Mesenchymal stem cell (in vitro differentiated cells and primary cell): ENCODE results near the gene TSPAN2.

Experiments
- DNase-seq: peaks from one replicate; pipeline ENCODE4 v3.0.0-alpha.2; 2013
- H2AFZ ChIP-seq: one replicate; pipeline ENCODE4 v1.6.1; 2013; ENCODE audit warnings: low read depth, mild to moderate bottlenecking, control low read depth, inconsistent platforms, low read length, moderate library complexity
- H2AK5ac ChIP-seq: 2 replicates; pipeline ENCODE4 v1.6.1; 2013; ENCODE audit warnings: low read length, moderate library complexity, mild to moderate bottlenecking, inconsistent platforms; ENCODE audit not compliant: severe bottlenecking
- H2BK120ac ChIP-seq: one replicate; pipeline ENCODE4 v1.6.1; 2013; ENCODE audit warnings: low read depth, mild to moderate bottlenecking, inconsistent platforms, low read length, moderate library complexity
- H2BK12ac ChIP-seq, 2 experiments: one replicate each; pipeline ENCODE4 v1.6.1; 2013; ENCODE audit warnings: inconsistent platforms in 2 of 2, low read length in 2 of 2, mild to moderate bottlenecking in 2 of 2, moderate library complexity in 2 of 2, control low read depth in 1 of 2
- H2BK15ac ChIP-seq: one replicate; pipeline ENCODE4 v1.6.1; 2013; ENCODE audit warnings: mild to moderate bottlenecking, low read depth, inconsistent platforms; ENCODE audit not compliant: poor library complexity, severe bottlenecking
- H2BK5ac ChIP-seq: 2 replicates; pipeline ENCODE4 v1.6.1; 2013; ENCODE audit warnings: low read depth, mild to moderate bottlenecking, low read length, control low read depth, inconsistent platforms; ENCODE audit not compliant: poor library complexity, severe bottlenecking
- H3K14ac ChIP-seq, 2 experiments: one replicate each; pipeline ENCODE4 v1.6.1; 2013; ENCODE audit warnings: inconsistent platforms in 2 of 2, low read length in 2 of 2, control low read depth in 1 of 2, mild to moderate bottlenecking in 1 of 2, moderate library complexity in 1 of 2
- H3K18ac ChIP-seq, 2 experiments: one replicate each; pipeline ENCODE4 v1.6.1; 2013; ENCODE audit warnings: inconsistent platforms in 2 of 2, low read length in 2 of 2, control low read depth in 1 of 2, low read depth in 1 of 2, mild to moderate bottlenecking in 1 of 2
- H3K23ac ChIP-seq, 2 experiments: one replicate each; pipeline ENCODE4 v1.6.1; 2013; ENCODE audit warnings: inconsistent platforms in 2 of 2, low read length in 2 of 2, mild to moderate bottlenecking in 2 of 2, moderate library complexity in 2 of 2, control low read depth in 1 of 2
- H3K27ac ChIP-seq: 2 replicates; pipeline ENCODE4 v1.5.1; 2013; ENCODE audit warnings: mild to moderate bottlenecking, moderate library complexity, low read length, control low read depth, inconsistent platforms; ENCODE audit not compliant: poor library complexity, severe bottlenecking
- H3K27me3 ChIP-seq, 2 experiments: 2 replicates each; pipeline versions ENCODE4 v1.6.1 to v1.7.0; 2013; ENCODE audit warnings: low read length in 2 of 2, mild to moderate bottlenecking in 2 of 2, moderate library complexity in 2 of 2, control low read depth in 1 of 2, inconsistent platforms in 1 of 2; ENCODE audit not compliant: control insufficient read depth in 1 of 2, insufficient read depth in 1 of 2
- H3K36me3 ChIP-seq, 2 experiments: 2 replicates each; pipeline versions ENCODE4 v1.6.1 to v1.7.0; 2013; ENCODE audit warnings: low read length in 2 of 2, control low read depth in 1 of 2, inconsistent platforms in 1 of 2, low read depth in 1 of 2, mild to moderate bottlenecking in 1 of 2; ENCODE audit not compliant: insufficient read depth in 2 of 2, control insufficient read depth in 1 of 2
- H3K4ac ChIP-seq, 2 experiments: one replicate each; pipeline ENCODE4 v1.6.1; 2013; ENCODE audit warnings: inconsistent platforms in 2 of 2, low read length in 2 of 2, mild to moderate bottlenecking in 2 of 2, moderate library complexity in 2 of 2, control low read depth in 1 of 2, low read depth in 1 of 2
- H3K4me1 ChIP-seq: 2 replicates; pipeline ENCODE4 v1.6.1; 2013; ENCODE audit warnings: low read depth, low read length, control low read depth; ENCODE audit not compliant: control insufficient read depth, insufficient read depth
- H3K4me2 ChIP-seq: 2 replicates; pipeline ENCODE4 v1.6.1; 2013; ENCODE audit warnings: low read length, mild to moderate bottlenecking, inconsistent platforms; ENCODE audit not compliant: poor library complexity, severe bottlenecking
- H3K4me3 ChIP-seq, 2 experiments: 2 replicates each; pipeline versions ENCODE4 v1.5.1 to v1.7.0; 2013; ENCODE audit warnings: low read length in 2 of 2, mild to moderate bottlenecking in 2 of 2, control low read depth in 1 of 2, low read depth in 1 of 2; ENCODE audit not compliant: insufficient read depth in 1 of 2
- H3K79me1 ChIP-seq: replicated peaks from 2 replicates; pipeline ENCODE4 v1.6.1; 2013; ENCODE audit warnings: mild to moderate bottlenecking, control low read depth, low read length, inconsistent platforms; ENCODE audit not compliant: poor library complexity, severe bottlenecking
- H3K9ac ChIP-seq: 2 replicates; pipeline ENCODE4 v1.7.0; 2013; ENCODE audit warnings: mild to moderate bottlenecking, low read length, moderate library complexity
- H3K9me3 ChIP-seq: 2 replicates; pipeline ENCODE4 v1.7.0; 2013; ENCODE audit warnings: mild to moderate bottlenecking, low read length; ENCODE audit not compliant: control insufficient read depth
- H4K8ac ChIP-seq: one replicate; pipeline ENCODE4 v1.6.1; 2013; ENCODE audit warnings: inconsistent platforms, mild to moderate bottlenecking, low read length, moderate library complexity
- H4K91ac ChIP-seq: one replicate; pipeline ENCODE4 v1.6.1; 2013; ENCODE audit warnings: mild to moderate bottlenecking, low read length, inconsistent platforms
- WGBS: methylation state at CpG from one replicate; pipeline ENCODE4 v1.1.7; 2013; ENCODE audit warnings: mixed read lengths; 5-methylcytosine and 5-hydroxymethylcytosine counted together

TSPAN2 gene

DNA sequence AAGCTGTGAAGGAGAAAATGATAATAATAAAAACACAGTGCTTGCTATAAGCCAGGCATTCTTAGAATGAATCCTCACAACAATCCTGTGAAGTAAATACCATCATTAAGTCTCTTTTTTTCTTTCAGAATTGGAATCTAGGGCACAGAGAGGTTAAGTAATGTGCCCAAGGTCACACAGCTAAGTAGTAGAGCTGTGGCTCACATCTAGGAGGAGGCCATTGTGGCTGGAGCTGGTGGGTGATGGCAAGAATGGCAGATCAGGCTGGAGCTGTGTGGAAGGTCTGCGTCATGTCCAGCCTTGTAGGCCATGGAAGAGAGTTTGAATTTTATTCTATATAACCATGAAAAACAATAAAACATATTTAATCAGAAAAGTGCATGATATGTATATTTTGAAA is 38.2 kb upstream of the TSPAN2 start:
- H4K8ac ChIP-seq: no peak overlapping the region
- no peak overlapping the region for H3K9ac ChIP-seq
- H3K36me3 ChIP-seq: no peaks in the 10 kb centered on the region
- no peak overlapping the region for H3K23ac ChIP-seq
- H3K4me3 ChIP-seq: no peak overlapping the region
- no peak overlapping the region for H2BK15ac ChIP-seq
- no CpG with 5 or more reads among the region's 1 CpG for WGBS
- peaks cover 22% of the 10 kb centered on the region for H3K9me3 ChIP-seq
- H3K14ac ChIP-seq: no peak overlapping the region
- peak overlapping the region; percentile 53 for H2AK5ac ChIP-seq
- H3K27me3 ChIP-seq: no peaks in the 10 kb centered on the region
- no peak overlapping the region for H2BK12ac ChIP-seq
- no peak for DNase-seq
- no peak overlapping the region for H3K4ac ChIP-seq
- H3K18ac ChIP-seq: no peak overlapping the region
- H3K4me1 ChIP-seq: peaks cover 9% of the 10 kb centered on the region
- H2BK120ac ChIP-seq: no peak overlapping the region
- H4K91ac ChIP-seq: no peak overlapping the region
- no peak overlapping the region for H2AFZ ChIP-seq
- no peak overlapping the region for H3K4me2 ChIP-seq
- H3K79me1 ChIP-seq: no peaks in the 10 kb centered on the region
- no peak overlapping the region for H2BK5ac ChIP-seq
- no peak overlapping the region for H3K27ac ChIP-seq

DNA sequence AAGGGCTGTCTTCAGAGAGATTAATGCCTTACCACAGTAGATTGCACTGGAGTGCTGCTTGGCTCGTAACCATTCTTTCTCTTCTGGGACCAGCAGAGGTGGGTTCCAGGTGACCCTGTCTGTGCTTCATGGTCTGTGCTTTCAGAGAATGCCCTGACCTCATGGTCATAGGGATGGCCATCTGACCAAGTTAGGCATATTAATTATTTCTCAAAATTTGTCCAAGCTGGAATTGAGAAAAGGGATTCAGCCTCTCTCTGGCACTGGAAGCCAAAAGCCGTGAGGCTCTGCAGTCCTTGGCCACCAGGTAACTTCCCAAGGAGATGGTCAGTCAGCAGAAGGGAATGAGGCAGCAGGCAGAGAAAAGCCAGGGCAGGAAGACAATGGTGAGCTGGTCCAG is 37.2 kb upstream of the TSPAN2 start:
- Histone ChIP-seq H4K91ac (no peak overlapping the region), H3K4ac (no peak overlapping the region), H4K8ac (no peak overlapping the region), H3K9ac (no peak overlapping the region), H2BK15ac (no peak overlapping the region), H3K79me1 (no peaks in the 10 kb centered on the region), H3K27me3 (no peaks in the 10 kb centered on the region), H3K4me3 (no peak overlapping the region), H3K9me3 (peaks cover 31% of the 10 kb centered on the region), H3K14ac (no peak overlapping the region), H3K4me2 (no peak overlapping the region), H2BK12ac (no peak overlapping the region), H3K23ac (no peak overlapping the region), H2AFZ (no peak overlapping the region), H3K36me3 (no peaks in the 10 kb centered on the region), H2AK5ac (no peak overlapping the region), H3K27ac (no peak overlapping the region), H3K18ac (no peak overlapping the region), H2BK120ac (no peak overlapping the region), H3K4me1 (peaks cover 9% of the 10 kb centered on the region), H2BK5ac (no peak overlapping the region)
- WGBS: 89% methylated on average over 2 of the region's 2 CpGs
- DNase-seq: no peak

DNA sequence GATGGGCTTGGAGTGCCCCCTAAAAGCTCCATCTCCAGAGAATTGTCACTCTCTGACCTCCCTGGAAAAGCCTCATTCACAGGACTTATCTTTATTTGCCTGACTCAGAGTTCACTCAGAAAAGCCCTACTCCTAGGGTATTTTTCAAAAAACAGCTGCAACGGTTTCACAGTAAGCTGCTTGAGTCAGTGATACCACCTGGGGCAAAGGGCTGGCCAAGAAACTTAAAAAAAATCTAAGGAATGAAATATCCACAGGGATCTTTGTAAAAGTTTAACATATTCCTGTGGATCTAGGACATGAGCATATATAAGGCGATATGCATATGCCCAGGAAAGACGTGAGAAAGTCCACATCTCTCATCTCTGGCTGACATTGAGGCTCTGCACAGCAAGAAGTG is 33.8 kb upstream of the TSPAN2 start:
- no peak overlapping the region for H4K8ac ChIP-seq
- H2BK12ac ChIP-seq: no peak overlapping the region
- no peak overlapping the region for H3K23ac ChIP-seq
- no peak overlapping the region for H3K18ac ChIP-seq
- peak overlapping the region; percentile 91 for H2BK5ac ChIP-seq
- H3K4me2 ChIP-seq: peak overlapping the region; percentile 52
- DNase-seq: no peak
- H2BK120ac ChIP-seq: no peak overlapping the region
- H2AK5ac ChIP-seq: peak overlapping the region; percentile 49
- H3K36me3 ChIP-seq: no peaks in the 10 kb centered on the region
- no peak overlapping the region for H2BK15ac ChIP-seq
- no peaks in the 10 kb centered on the region for H3K27me3 ChIP-seq
- H3K4me1 ChIP-seq: peaks cover 2% of the 10 kb centered on the region
- H3K4ac ChIP-seq: no peak overlapping the region
- H3K9ac ChIP-seq: no peak overlapping the region
- WGBS: 56% methylated on average over 3 of the region's 3 CpGs
- H2AFZ ChIP-seq: no peak overlapping the region
- H4K91ac ChIP-seq: no peak overlapping the region
- H3K9me3 ChIP-seq: peaks cover 54% of the 10 kb centered on the region
- peak overlapping the region; percentile 98 for H3K27ac ChIP-seq
- no peaks in the 10 kb centered on the region for H3K79me1 ChIP-seq
- H3K4me3 ChIP-seq: no peak overlapping the region
- H3K14ac ChIP-seq: no peak overlapping the region

DNA sequence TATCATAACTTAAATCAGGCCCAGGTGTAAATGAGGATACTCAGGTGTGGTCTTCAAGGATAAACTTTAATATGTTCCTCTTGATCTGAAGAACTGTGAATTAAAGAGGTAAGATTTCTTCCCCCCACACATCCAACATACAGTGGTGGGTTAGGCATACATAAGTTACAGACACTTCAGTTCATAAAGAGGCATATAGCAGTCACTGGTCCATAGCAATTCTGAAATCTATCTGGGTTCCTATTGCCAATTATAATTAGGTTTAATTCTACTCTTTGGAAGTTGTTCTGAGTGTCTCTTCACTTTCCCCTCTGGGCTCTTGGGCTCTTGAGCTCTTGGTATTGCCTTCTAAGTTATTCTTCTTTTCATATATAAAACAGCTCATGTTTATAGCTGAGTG is 32.5 kb upstream of the TSPAN2 start:
- H3K27me3 ChIP-seq: no peaks in the 10 kb centered on the region
- no peak overlapping the region for H4K91ac ChIP-seq
- H3K4ac ChIP-seq: no peak overlapping the region
- H3K9ac ChIP-seq: no peak overlapping the region
- H3K14ac ChIP-seq: no peak overlapping the region
- H3K4me1 ChIP-seq: peaks cover 2% of the 10 kb centered on the region
- DNase-seq: no peak
- no peak overlapping the region for H2BK15ac ChIP-seq
- no peak overlapping the region for H3K18ac ChIP-seq
- H3K4me2 ChIP-seq: no peak overlapping the region
- no peak overlapping the region for H4K8ac ChIP-seq
- no peak overlapping the region for H2BK120ac ChIP-seq
- no peak overlapping the region for H2AFZ ChIP-seq
- H2BK12ac ChIP-seq: no peak overlapping the region
- H2AK5ac ChIP-seq: no peak overlapping the region
- no peaks in the 10 kb centered on the region for H3K36me3 ChIP-seq
- H3K23ac ChIP-seq: no peak overlapping the region
- H3K79me1 ChIP-seq: no peaks in the 10 kb centered on the region
- no peak overlapping the region for H3K4me3 ChIP-seq
- H2BK5ac ChIP-seq: no peak overlapping the region
- peaks cover 54% of the 10 kb centered on the region for H3K9me3 ChIP-seq
- H3K27ac ChIP-seq: peak overlapping the region; percentile 4
